HL-60 (cell line): Measurements from ENCODE around the gene LGALS7B.

Source experiments
- GABPA ChIP-seq: IDR thresholded peaks from 2 replicates; pipeline ENCODE4 v1.6.1; 2012; ENCODE audit warnings: low read depth
- POLR2AphosphoS5 ChIP-seq: IDR thresholded peaks from 2 replicates; pipeline ENCODE4 v1.6.1; 2012; ENCODE audit warnings: low read depth
- TF ChIP-seq, protein P1 (sequence below): IDR thresholded peaks from one replicate; pipeline ENCODE4 v1.5.1; 2011; ENCODE audit warnings: low read length, control low read depth, inconsistent platforms; ENCODE audit not compliant: insufficient read depth

DNA sequence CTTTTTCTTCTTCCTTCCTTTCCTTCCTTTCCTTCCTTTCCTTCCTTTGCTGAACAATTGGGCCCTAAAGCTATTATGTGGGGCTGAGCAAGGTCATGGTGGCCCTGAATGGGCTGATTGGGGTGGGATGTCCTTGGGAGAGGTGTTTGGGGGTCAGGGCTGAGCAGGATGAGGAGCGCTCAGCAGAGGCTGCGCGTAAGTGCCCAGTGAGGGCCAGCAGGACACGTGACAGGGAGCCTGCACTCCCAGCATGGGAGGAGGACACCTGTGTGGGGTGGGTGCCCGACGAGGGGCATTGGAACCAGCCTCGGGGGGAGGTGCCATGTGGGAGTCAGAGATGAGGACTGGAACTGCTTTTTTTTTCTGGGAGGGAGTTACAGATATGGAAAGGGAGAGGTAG is 10.3 kb upstream of the LGALS7B start:
- TF ChIP-seq POLR2AphosphoS5 (no peak), GABPA (no peak)
- TF ChIP-seq, protein P1, sequence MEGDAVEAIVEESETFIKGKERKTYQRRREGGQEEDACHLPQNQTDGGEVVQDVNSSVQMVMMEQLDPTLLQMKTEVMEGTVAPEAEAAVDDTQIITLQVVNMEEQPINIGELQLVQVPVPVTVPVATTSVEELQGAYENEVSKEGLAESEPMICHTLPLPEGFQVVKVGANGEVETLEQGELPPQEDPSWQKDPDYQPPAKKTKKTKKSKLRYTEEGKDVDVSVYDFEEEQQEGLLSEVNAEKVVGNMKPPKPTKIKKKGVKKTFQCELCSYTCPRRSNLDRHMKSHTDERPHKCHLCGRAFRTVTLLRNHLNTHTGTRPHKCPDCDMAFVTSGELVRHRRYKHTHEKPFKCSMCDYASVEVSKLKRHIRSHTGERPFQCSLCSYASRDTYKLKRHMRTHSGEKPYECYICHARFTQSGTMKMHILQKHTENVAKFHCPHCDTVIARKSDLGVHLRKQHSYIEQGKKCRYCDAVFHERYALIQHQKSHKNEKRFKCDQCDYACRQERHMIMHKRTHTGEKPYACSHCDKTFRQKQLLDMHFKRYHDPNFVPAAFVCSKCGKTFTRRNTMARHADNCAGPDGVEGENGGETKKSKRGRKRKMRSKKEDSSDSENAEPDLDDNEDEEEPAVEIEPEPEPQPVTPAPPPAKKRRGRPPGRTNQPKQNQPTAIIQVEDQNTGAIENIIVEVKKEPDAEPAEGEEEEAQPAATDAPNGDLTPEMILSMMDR: no peak
